Ascending aorta (tissue), 2 donors: Measurements from ENCODE around the gene IQCH. TPM values are rescaled to one million over a fixed set of nuclear protein-coding genes. Genes with fewer than 3 reads are reported as not detected.

Experiments
- DNase-seq, 2 donors: peaks; one replicate each; pipeline ENCODE4 v3.0.0-alpha.2; 2019; ENCODE audit warnings: low spot score in 2 of 2
- H3K27ac ChIP-seq, 2 donors: fragments of 200-600 bp; sonication (generic); one replicate each; pipeline ENCODE4 v1.5.1; 2016 to 2017; ENCODE audit warnings: mild to moderate bottlenecking in 1 of 2
- H3K27me3 ChIP-seq: fragments of 200-600 bp; sonication (generic); one replicate; pipeline ENCODE4 v1.5.1; 2017
- H3K36me3 ChIP-seq, 2 donors: fragments of 200-600 bp; sonication (generic); one replicate each; pipeline ENCODE4 v1.5.1; 2016
- H3K4me1 ChIP-seq, 2 donors: fragments of 200-600 bp; sonication (generic); one replicate each; pipeline ENCODE4 v1.5.1; 2016 to 2017; ENCODE audit warnings: mild to moderate bottlenecking in 1 of 2
- H3K4me3 ChIP-seq, 2 donors: fragments of 200-600 bp; sonication (generic); one replicate each; pipeline ENCODE4 v1.5.1; 2016 to 2017; ENCODE audit warnings: mild to moderate bottlenecking in 1 of 2
- H3K9me3 ChIP-seq, 2 donors: fragments of 200-600 bp; sonication (generic); one replicate each; pipeline ENCODE4 v1.5.1; 2016
- CTCF ChIP-seq, 3 experiments: fragments of 200-600 bp in 2 of 3; fragments of 450-650 bp in 1 of 3; sonication (generic) in 2 of 3; IDR thresholded peaks; one replicate each; pipeline ENCODE4 v1.5.1; 2016 to 2019; ENCODE audit warnings: antibody characterized with exemption in 3 of 3, mild to moderate bottlenecking in 1 of 3, moderate library complexity in 1 of 3
- intact Hi-C: fragments of 100-400 bp; cut with DNase I; formaldehyde crosslinking; loops from one replicate; pipeline ENCODE4 v1.15.1; 2023
- total RNA-seq: library from RNA; depleted of rRNA; stranded (reverse); fragments of >200 nt; gene quantifications from one replicate; pipeline ENCODE4 v1.1.0, GENCODE V29; 2016

IQCH gene
- total RNA-seq, 1 donor from 2014 or later, result not detected

GRCh38 chr15:67511606-67512005 lies 257.0 kb downstream of the IQCH start:
- Histone ChIP-seq H3K4me1 (no peaks in the 10 kb centered on the region), H3K36me3 (peaks cover 0 to 18% of the 10 kb centered on the region in 2 donors), H3K9me3 (no peaks in the 10 kb centered on the region), H3K27ac (no peak overlapping the region), H3K4me3 (no peak overlapping the region), H3K27me3 (no peaks in the 10 kb centered on the region)
- intact Hi-C loops, result no loop called here
- no peak for DNase-seq
- no peak for TF ChIP-seq CTCF (IDR thresholded peaks at IDR 0.05)

GRCh38 chr15:67512140-67512539 lies 257.6 kb downstream of the IQCH start:
- no peak for TF ChIP-seq CTCF (IDR thresholded peaks at IDR 0.05)
- Histone ChIP-seq H3K4me3 (no peak overlapping the region), H3K27ac (no peak overlapping the region), H3K27me3 (no peaks in the 10 kb centered on the region), H3K9me3 (no peaks in the 10 kb centered on the region), H3K36me3 (peaks cover 0 to 18% of the 10 kb centered on the region in 2 donors), H3K4me1 (no peaks in the 10 kb centered on the region)
- DNase-seq, result no peak
- intact Hi-C loops, result no loop called here

GRCh38 chr15:67512933-67513714 lies 258.5 kb downstream of the IQCH start:
- Histone ChIP-seq H3K4me1 (no peaks in the 10 kb centered on the region), H3K36me3 (peaks cover 0 to 18% of the 10 kb centered on the region in 2 donors), H3K4me3 (no peak overlapping the region), H3K27me3 (no peaks in the 10 kb centered on the region), H3K27ac (no peak overlapping the region), H3K9me3 (no peaks in the 10 kb centered on the region)
- DNase-seq, result no peak
- intact Hi-C loops, result no loop called here
- no peak for TF ChIP-seq CTCF (IDR thresholded peaks at IDR 0.05)

- peaks cover 0 to 18% of the 10 kb centered on the region in 2 donors for H3K36me3 ChIP-seq
- intact Hi-C loops, result no loop called here
- no peak for TF ChIP-seq CTCF (IDR thresholded peaks at IDR 0.05)
- H3K27me3 ChIP-seq, result no peaks in the 10 kb centered on the region
- H3K27ac ChIP-seq, result no peak overlapping the region
- no peak for DNase-seq
- H3K9me3 ChIP-seq, result no peaks in the 10 kb centered on the region
- H3K4me3 ChIP-seq, result no peak overlapping the region
- H3K4me1 ChIP-seq, result no peaks in the 10 kb centered on the region
Measured at GRCh38 chr15:67515090-67515489, 260.5 kb downstream of the IQCH start.

- Histone ChIP-seq H3K27ac (no peak overlapping the region), H3K36me3 (peaks cover 0 to 18% of the 10 kb centered on the region in 2 donors), H3K9me3 (no peaks in the 10 kb centered on the region), H3K4me1 (no peaks in the 10 kb centered on the region), H3K27me3 (no peaks in the 10 kb centered on the region), H3K4me3 (no peak overlapping the region)
- no peak for TF ChIP-seq CTCF (IDR thresholded peaks at IDR 0.05)
- intact Hi-C loops, result no loop called here
- no peak for DNase-seq
Measured at GRCh38 chr15:67515557-67515956, 261.0 kb downstream of the IQCH start.
